Nephron progenitor cell (in vitro differentiated cells): ENCODE measurements around the gene CMYA5.

Experiments used
- DNase-seq: peaks from one replicate; pipeline ENCODE4 v3.0.0; 2021
- H3K27ac Mint-ChIP-seq: 2 replicates; pipeline ENCODE4 v1.8.0; 2021; ENCODE audit warnings: mild to moderate bottlenecking, moderate library complexity, mixed read lengths
- H3K27me3 Mint-ChIP-seq: 2 replicates; pipeline ENCODE4 v1.8.0; 2021; ENCODE audit warnings: mild to moderate bottlenecking, low read depth, mixed read lengths; ENCODE audit not compliant: poor library complexity
- H3K36me3 Mint-ChIP-seq: 2 replicates; pipeline ENCODE4 v1.8.0; 2021; ENCODE audit warnings: low read depth, mixed read lengths
- H3K4me1 Mint-ChIP-seq: 2 replicates; pipeline ENCODE4 v1.8.0; 2021; ENCODE audit warnings: mixed read lengths
- H3K4me3 Mint-ChIP-seq: 2 replicates; pipeline ENCODE4 v1.8.0; 2021; ENCODE audit warnings: mild to moderate bottlenecking, moderate library complexity, mixed read lengths
- H3K9me3 Mint-ChIP-seq: 2 replicates; pipeline ENCODE4 v1.8.0; 2021; ENCODE audit warnings: mild to moderate bottlenecking, moderate library complexity, mixed read lengths
- CTCF ChIP-seq: fragments of 200-600 bp; sonication (generic); IDR thresholded peaks from 2 replicates; pipeline ENCODE4 v1.5.0; 2021; ENCODE audit warnings: antibody characterized with exemption

CMYA5 gene

GRCh38 chr5:79716839-79717238, 27.2 kb downstream of the CMYA5 start:
- Mint-ChIP-seq H3K36me3 (peaks cover 19% of the 10 kb centered on the region), H3K4me1 (no peaks in the 10 kb centered on the region), H3K27me3 (no peaks in the 10 kb centered on the region), H3K9me3 (peaks cover 32% of the 10 kb centered on the region), H3K4me3 (no peak overlapping the region), H3K27ac (no peak overlapping the region)
- no peak for DNase-seq
- no peak for TF ChIP-seq CTCF

GRCh38 chr5:79720096-79720495, 30.5 kb downstream of the CMYA5 start:
- H3K27ac Mint-ChIP-seq = no peak overlapping the region
- no peak overlapping the region for H3K4me3 Mint-ChIP-seq
- H3K36me3 Mint-ChIP-seq = peaks cover 23% of the 10 kb centered on the region
- no peaks in the 10 kb centered on the region for H3K4me1 Mint-ChIP-seq
- peaks cover 41% of the 10 kb centered on the region for H3K9me3 Mint-ChIP-seq
- H3K27me3 Mint-ChIP-seq = no peaks in the 10 kb centered on the region
- TF ChIP-seq CTCF = no peak
- no peak for DNase-seq

- H3K27ac Mint-ChIP-seq = no peak overlapping the region
- H3K27me3 Mint-ChIP-seq = peaks cover 39% of the 10 kb centered on the region
- no peaks in the 10 kb centered on the region for H3K4me1 Mint-ChIP-seq
- no peak overlapping the region for H3K4me3 Mint-ChIP-seq
- peaks cover 23% of the 10 kb centered on the region for H3K9me3 Mint-ChIP-seq
- DNase-seq = no peak
- no peak for TF ChIP-seq CTCF
- peaks cover 28% of the 10 kb centered on the region for H3K36me3 Mint-ChIP-seq
Observed at GRCh38 chr5:79727451-79728355, 38.1 kb downstream of the CMYA5 start.

- TF ChIP-seq CTCF = no peak
- Mint-ChIP-seq H3K27ac (no peak overlapping the region), H3K4me3 (no peak overlapping the region), H3K27me3 (peaks cover 46% of the 10 kb centered on the region), H3K4me1 (no peaks in the 10 kb centered on the region), H3K36me3 (peaks cover 28% of the 10 kb centered on the region), H3K9me3 (peaks cover 22% of the 10 kb centered on the region)
- DNase-seq = no peak
Observed at GRCh38 chr5:79728396-79728795, 38.8 kb downstream of the CMYA5 start.

GRCh38 chr5:79729679-79730078, 40.0 kb downstream of the CMYA5 start:
- no peak overlapping the region for H3K4me3 Mint-ChIP-seq
- peaks cover 28% of the 10 kb centered on the region for H3K36me3 Mint-ChIP-seq
- TF ChIP-seq CTCF = no peak
- no peaks in the 10 kb centered on the region for H3K4me1 Mint-ChIP-seq
- H3K27me3 Mint-ChIP-seq = peaks cover 55% of the 10 kb centered on the region
- H3K27ac Mint-ChIP-seq = no peak overlapping the region
- H3K9me3 Mint-ChIP-seq = peaks cover 18% of the 10 kb centered on the region
- DNase-seq = no peak

- H3K36me3 Mint-ChIP-seq = peaks cover 28% of the 10 kb centered on the region
- H3K27me3 Mint-ChIP-seq = peaks cover 64% of the 10 kb centered on the region
- H3K4me1 Mint-ChIP-seq = no peaks in the 10 kb centered on the region
Observed at GRCh38 chr5:79730564-79730963, 40.9 kb downstream of the CMYA5 start.

More at GRCh38 chr5:79730564-79730963, 40.9 kb downstream of the CMYA5 start:
- DNase-seq = no peak
- Mint-ChIP-seq H3K9me3 (peaks cover 19% of the 10 kb centered on the region), H3K4me3 (no peak overlapping the region), H3K27ac (no peak overlapping the region)
- no peak for TF ChIP-seq CTCF
